GM21381 (cell line): ENCODE results near the gene GPRASP2.
"Not testable (repeated sequence)": the region's sequence is repeated elsewhere in the genome, so short reads cannot be mapped to it uniquely, and the experiment has no call there.

Experiments used
- ATAC-seq: cut with Tn5 transposase; IDR thresholded peaks from one replicate; pipeline ENCODE4 v1.9.1; 2021; ENCODE audit warnings: mild to moderate bottlenecking, moderate library complexity; ENCODE audit not compliant: unreplicated experiment

The GPRASP2 gene

GRCh38 chrX:102712216-102712966 is at the start of gene GPRASP2:
TSS of gene GPRASP2 (plus strand) at chrX:102712448. CDS start at chrX:102714870, 2,422 bp downstream.
- ATAC-seq, result no peak

GRCh38 chrX:102663820-102664219 is 48.4 kb upstream of the GPRASP2 start:
- not testable (repeated sequence) for ATAC-seq

GRCh38 chrX:102667034-102667433 is 45.2 kb upstream of the GPRASP2 start:
- not testable (repeated sequence) for ATAC-seq

- ATAC-seq, result no peak
These were observed 42.7 kb upstream of the GPRASP2 start for GRCh38 chrX:102669526-102669925.

GRCh38 chrX:102672856-102673255 is 39.4 kb upstream of the GPRASP2 start:
- ATAC-seq, result no peak

- ATAC-seq, result not testable (repeated sequence)
These were observed 34.8 kb upstream of the GPRASP2 start for GRCh38 chrX:102677479-102677878.

- no peak for ATAC-seq
These were observed 27.3 kb upstream of the GPRASP2 start for GRCh38 chrX:102684772-102685520.

- ATAC-seq, result no peak
These were observed 17.5 kb upstream of the GPRASP2 start for GRCh38 chrX:102694749-102695148.

- no peak for ATAC-seq
These were observed 15.9 kb upstream of the GPRASP2 start for GRCh38 chrX:102696306-102696705.

- no peak for ATAC-seq
These were observed 14.8 kb upstream of the GPRASP2 start for GRCh38 chrX:102697494-102697893.

- no peak for ATAC-seq
These were observed 3.3 kb upstream of the GPRASP2 start for GRCh38 chrX:102708900-102709299.

GRCh38 chrX:102711872-102712215 is 404 bp upstream of the GPRASP2 start:
- no peak for ATAC-seq

- no peak for ATAC-seq
These were observed 855 bp downstream of the GPRASP2 start for GRCh38 chrX:102712981-102713625.

- no peak for ATAC-seq
These were observed 2.7 kb downstream of the GPRASP2 start for GRCh38 chrX:102714994-102715393.

GRCh38 chrX:102715967-102716366 is 3.7 kb downstream of the GPRASP2 start:
- no peak for ATAC-seq

GRCh38 chrX:102720237-102721168 is 8.3 kb downstream of the GPRASP2 start, which contains the start of gene GPRASP3:
TSS of gene GPRASP3 (plus strand) at chrX:102720743. CDS start at chrX:102748996, 28,253 bp downstream.
- ATAC-seq, result peak; percentile 100

- ATAC-seq, result not testable (repeated sequence)
These were observed 8.9 kb downstream of the GPRASP2 start for GRCh38 chrX:102721169-102721506.

GRCh38 chrX:102723456-102723855 is 11.2 kb downstream of the GPRASP2 start:
- no peak for ATAC-seq

- no peak for ATAC-seq
These were observed 15.5 kb downstream of the GPRASP2 start for GRCh38 chrX:102727761-102728160.

- ATAC-seq, result no peak
These were observed 16.4 kb downstream of the GPRASP2 start for GRCh38 chrX:102728646-102729045.

- ATAC-seq, result no peak
These were observed 27.4 kb downstream of the GPRASP2 start for GRCh38 chrX:102739657-102740056.
